ENCODE measurements around the gene MYO1A. TPM values are rescaled to one million over a fixed set of nuclear protein-coding genes. Genes with fewer than 3 reads are reported as not detected.

The MYO1A gene
- polyA plus RNA-seq, 3 donors, result 0.14 to 0.25 (median 0.21) TPM

Other genes starting within 250 kb of the MYO1A start
- under 1 TPM; 0.07 to 0.21 (median 0.16) TPM for gene SDR9C7, start 115.7 kb downstream of the MYO1A start, polyA plus RNA-seq (ENCODE audit: insufficient read length in 3 of 3)
- gene RDH16, start 92.5 kb downstream of the MYO1A start, polyA plus RNA-seq (ENCODE audit: insufficient read length in 3 of 3), result 1 to 10 TPM in 2 of 3 donors, under 1 TPM in 1; 0.50 to 1.4 (median 1.0) TPM
- 10 to 100 TPM; 12.8 to 14.0 (median 13.8) TPM for gene ZBTB39, start 43.6 kb downstream of the MYO1A start, polyA plus RNA-seq (ENCODE audit: insufficient read length in 3 of 3)
- gene TAC3, start 33.6 kb downstream of the MYO1A start, polyA plus RNA-seq (ENCODE audit: insufficient read length in 3 of 3), result 1 to 10 TPM in 2 of 3 donors, under 1 TPM in 1; 0.64 to 2.2 (median 1.1) TPM
- 10 to 100 TPM; 22.1 to 35.0 (median 27.9) TPM for gene NEMP1, start 28.7 kb upstream of the MYO1A start, polyA plus RNA-seq (ENCODE audit: insufficient read length in 3 of 3)
- gene NAB2, start 39.0 kb upstream of the MYO1A start, polyA plus RNA-seq (ENCODE audit: insufficient read length in 3 of 3), result 10 to 100 TPM; 47.0 to 53.9 (median 53.8) TPM
- gene STAT6, start 61.2 kb upstream of the MYO1A start, polyA plus RNA-seq (ENCODE audit: insufficient read length in 3 of 3), result 100 to 1,000 TPM in 2 of 3 donors, 10 to 100 TPM in 1; 98.8 to 134 (median 127) TPM
- 100 to 1,000 TPM in 1 of 3 donors, 10 to 100 TPM in 2; 70.4 to 103 (median 83.3) TPM for gene LRP1, start 78.4 kb upstream of the MYO1A start, polyA plus RNA-seq (ENCODE audit: insufficient read length in 3 of 3)
- gene LRP1-AS, start 97.5 kb upstream of the MYO1A start, polyA plus RNA-seq (ENCODE audit: insufficient read length in 3 of 3), result not detected
- gene NXPH4, start 166.7 kb upstream of the MYO1A start, polyA plus RNA-seq (ENCODE audit: insufficient read length in 3 of 3), result 1 to 10 TPM; 3.7 to 5.8 (median 3.9) TPM
- 10 to 100 TPM; 82.5 to 90.7 (median 89.9) TPM for gene SHMT2, start 179.6 kb upstream of the MYO1A start, polyA plus RNA-seq (ENCODE audit: insufficient read length in 3 of 3)
- gene STAC3, start 201.1 kb upstream of the MYO1A start, polyA plus RNA-seq (ENCODE audit: insufficient read length in 3 of 3), result 1 to 10 TPM; 4.3 to 9.6 (median 7.8) TPM